DMS114 treated with DMSO at 0.1 percent for 48 hours (cell line): ENCODE measurements around the gene MCEMP1.
"Not testable (repeated sequence)": the region's sequence is repeated elsewhere in the genome, so short reads cannot be mapped to it uniquely, and the experiment has no call there.

Experiments
- DNase-seq: peaks from one replicate; lab custom pipeline; 2025; ENCODE audit not compliant: unreplicated experiment; lab: John Stamatoyannopoulos, UW

Gene MCEMP1

GRCh38 chr19:7643629-7644549 lies 33.0 kb upstream of the MCEMP1 start:
- not testable (repeated sequence) for DNase-seq

- DNase-seq, result no peak
Observed at GRCh38 chr19:7644550-7644877, 32.4 kb upstream of the MCEMP1 start.

- DNase-seq, result no peak
Observed at GRCh38 chr19:7645163-7645562, 31.7 kb upstream of the MCEMP1 start.

GRCh38 chr19:7645656-7646425 lies 31.0 kb upstream of the MCEMP1 start:
- no peak for DNase-seq

- no peak for DNase-seq
Observed at GRCh38 chr19:7646426-7646700, 30.5 kb upstream of the MCEMP1 start.

- DNase-seq, result no peak
Observed at GRCh38 chr19:7647156-7647555, 29.7 kb upstream of the MCEMP1 start.

- no peak for DNase-seq
Observed at GRCh38 chr19:7648265-7649014, 28.4 kb upstream of the MCEMP1 start.

- DNase-seq, result no peak
Observed at GRCh38 chr19:7650148-7650547, 26.7 kb upstream of the MCEMP1 start.

- no peak for DNase-seq
Observed at GRCh38 chr19:7652061-7652641, 24.7 kb upstream of the MCEMP1 start.

- no peak for DNase-seq
Observed at GRCh38 chr19:7654401-7654800, 22.5 kb upstream of the MCEMP1 start.

- DNase-seq, result no peak
Observed at GRCh38 chr19:7655581-7655980, 21.3 kb upstream of the MCEMP1 start.

- no peak for DNase-seq
Observed at GRCh38 chr19:7657131-7657751, 19.6 kb upstream of the MCEMP1 start.

GRCh38 chr19:7658219-7658686 lies 18.6 kb upstream of the MCEMP1 start:
- no peak for DNase-seq

GRCh38 chr19:7661744-7662538 lies 14.9 kb upstream of the MCEMP1 start:
- no peak for DNase-seq

GRCh38 chr19:7662657-7663056 lies 14.2 kb upstream of the MCEMP1 start:
- no peak for DNase-seq

GRCh38 chr19:7663706-7664105 lies 13.2 kb upstream of the MCEMP1 start:
- no peak for DNase-seq

GRCh38 chr19:7665076-7665475 lies 11.8 kb upstream of the MCEMP1 start:
- no peak for DNase-seq

GRCh38 chr19:7668842-7669241 lies 8.0 kb upstream of the MCEMP1 start, which contains the start of gene RETN:
TSS of gene RETN (plus strand) at chr19:7669049. CDS start at chr19:7669327, 278 bp downstream.
- DNase-seq, result no peak

GRCh38 chr19:7669641-7670040 lies 7.2 kb upstream of the MCEMP1 start:
- DNase-seq, result no peak
